GM12878 (cell line): ENCODE results near the gene MIEF1. TPM values are rescaled to one million over a fixed set of nuclear protein-coding genes. Genes with fewer than 3 reads are reported as not detected.

ENCODE experiments used
- ATAC-seq: fragments of 200-7000 bp; cut with Tn5 transposase; 3 replicates; pipeline ENCODE4 v1.9.1; 2020; ENCODE audit warnings: mild to moderate bottlenecking, moderate library complexity
- BruUV-seq: library from RNA; stranded (reverse); fragments of 400-500 nt; replicated peaks from 2 replicates; lab custom pipeline; 2021; lab: Mats Ljungman, UMichigan
- CTCF ChIA-PET: fragments of 300-600 bp; sonication (Branson Sonifier 250); formaldehyde crosslinking; extraction: SDS; loops from one replicate; lab custom pipeline; 2021; ENCODE audit warnings: inconsistent platforms; lab: Yijun Ruan, JAX
- POLR2A ChIA-PET: fragments of 350-600 bp; formaldehyde crosslinking; extraction: SDS; loops from one replicate; lab custom pipeline; 2021; ENCODE audit warnings: inconsistent platforms; lab: Charles Lee
- RAD21 ChIA-PET: fragments of 300-600 bp; sonication (Branson Sonifier 250); formaldehyde crosslinking; loops from one replicate; lab custom pipeline; 2023; ENCODE audit warnings: antibody characterized with exemption; ENCODE audit not compliant: unreplicated experiment; lab: Charles Lee
- SMC1A ChIA-PET: fragments of 300-600 bp; sonication (Branson Sonifier 250); formaldehyde crosslinking; loops from one replicate; lab custom pipeline; 2023; ENCODE audit not compliant: unreplicated experiment, uncharacterized antibody; lab: Charles Lee
- DNase-seq: peaks from one replicate; pipeline ENCODE4 v3.0.0-alpha.2; 2011; ENCODE audit warnings: low read depth, low spot score
- FAIRE-seq: peaks from 3 replicates; lab custom pipeline; 2011; peaks lifted over from hg19 to GRCh38; lab: Jason Lieb, UNC
- H2AFZ ChIP-seq: 2 replicates; pipeline ENCODE4 v1.6.0; 2011; ENCODE audit warnings: low read depth, low read length, control low read depth; ENCODE audit not compliant: control insufficient read depth
- H3K27ac ChIP-seq: 2 replicates; pipeline ENCODE4 v1.5.1; 2011; ENCODE audit warnings: control low read depth; ENCODE audit not compliant: control insufficient read depth, insufficient read depth
- H3K27me3 ChIP-seq, 2 experiments: replicated peaks in 1 of 2; 2 replicates each; pipeline versions ENCODE4 v1.6.0 to v1.6.1; 2011; ENCODE audit warnings: low read length in 1 of 2; ENCODE audit not compliant: control insufficient read depth in 2 of 2, insufficient read depth in 2 of 2
- H3K36me3 ChIP-seq, 2 experiments: 2 replicates each; pipeline ENCODE4 v1.5.1; 2011; ENCODE audit warnings: low read length in 1 of 2; ENCODE audit not compliant: control insufficient read depth in 2 of 2, insufficient read depth in 2 of 2
- H3K4me1 ChIP-seq: 2 replicates; pipeline ENCODE4 v1.6.1; 2011; ENCODE audit warnings: mild to moderate bottlenecking, low read length, moderate library complexity, mixed read lengths; ENCODE audit not compliant: control insufficient read depth, insufficient read depth
- H3K4me2 ChIP-seq: 2 replicates; pipeline ENCODE4 v1.6.0; 2011; ENCODE audit warnings: control low read depth; ENCODE audit not compliant: control insufficient read depth, insufficient read depth
- H3K4me3 ChIP-seq: fragments of 200-600 bp; sonication (generic); 2 replicates; pipeline ENCODE4 v1.5.1; 2016
- H3K79me2 ChIP-seq: 2 replicates; pipeline ENCODE4 v1.6.0; 2011; ENCODE audit warnings: low read length; ENCODE audit not compliant: control insufficient read depth, insufficient read depth
- H3K9ac ChIP-seq: 2 replicates; pipeline ENCODE4 v1.8.0; 2011; ENCODE audit warnings: low read length, control low read depth, mixed read lengths; ENCODE audit not compliant: control insufficient read depth, insufficient read depth
- H3K9me3 ChIP-seq: replicated peaks from 3 replicates; pipeline ENCODE4 v1.5.1; 2011; ENCODE audit warnings: mild to moderate bottlenecking, low read length; ENCODE audit not compliant: control insufficient read depth, insufficient read depth
- H4K20me1 ChIP-seq: 2 replicates; pipeline ENCODE4 v1.6.0; 2011; ENCODE audit not compliant: control insufficient read depth, insufficient read depth
- CHD2 ChIP-seq: IDR thresholded peaks from 2 replicates; pipeline ENCODE4 v1.6.1; 2011; ENCODE audit warnings: low read depth, low read length, improper control_type of control experiment, borderline replicate concordance
- HSF1 ChIP-seq: fragments of 150-350 bp; IDR thresholded peaks from 2 replicates; pipeline ENCODE4 v1.6.1; 2014; ENCODE audit warnings: mild to moderate bottlenecking, low read depth, low read length
- NFYB ChIP-seq: IDR thresholded peaks from 2 replicates; pipeline ENCODE4 v1.6.1; 2011; ENCODE audit warnings: low read depth, mild to moderate bottlenecking, low read length, improper control_type of control experiment, moderate library complexity; ENCODE audit not compliant: insufficient read depth
- POU2F2 ChIP-seq: IDR thresholded peaks from 3 replicates; pipeline ENCODE4 v1.6.1; 2011; ENCODE audit warnings: low read depth, mild to moderate bottlenecking, low read length, borderline replicate concordance
- WGBS: methylation state at CpG from one replicate; pipeline ENCODE4 v1.1.6; 2016; ENCODE audit warnings: low lambda C conversion rate; ENCODE audit not compliant: insufficient replicate concordance, insufficient coverage; ENCODE audit errors: missing lambda C conversion rate; 5-methylcytosine and 5-hydroxymethylcytosine counted together
- in situ Hi-C: fragments of 300-500 bp; cut with MboI; formaldehyde crosslinking; loops from 9 replicates; pipeline ENCODE4 v1.14.3; 2018; ENCODE audit warnings: mixed read lengths
- intact Hi-C: fragments of 100-400 bp; cut with micrococcal nuclease; formaldehyde crosslinking; loops from one replicate; pipeline ENCODE4 v1.14.2; 2022; ENCODE audit not compliant: unreplicated experiment
- polyA plus RNA-seq, 11 experiments: library from polyadenylated mRNA; depleted of rRNA in 4 of 11; unstranded in 6 of 11; stranded (reverse) in 5 of 11; fragments of >200 nt; fragmentation: Nextera tagmentation in 4 of 11; fragmentation: Illumina TruSeq in 1 of 11; extraction: Ambion mirVana in 4 of 11; extraction: Trizol in 1 of 11; gene quantifications; 1 replicate in 1 of 11; 2 replicates in 10 of 11; pipeline versions ENCODE4 v1.2.1 to v1.2.3, GENCODE V29; 2011 to 2016; ENCODE audit warnings: inconsistent platforms in 2 of 11, missing spikeins in 2 of 11, low read depth in 1 of 11
- total RNA-seq, 4 experiments: library from RNA; depleted of rRNA in 3 of 4; stranded (reverse); fragments of >200 nt in 3 of 4; fragmentation: Illumina TruSeq in 1 of 4; extraction: Trizol in 1 of 4; gene quantifications; 2 replicates each; pipeline versions ENCODE4 v1.2.1 to v1.2.3, GENCODE V29; 2013 to 2021

The MIEF1 gene
- total and polyA plus RNA-seq, 10 of the 15 experiments (the other 5 are each of a cell fraction or from before 2014, with no cell fraction given) = 12.4 to 52.3 (median 29.3) TPM

- Histone ChIP-seq H3K9me3 (no peaks in the 10 kb centered on the region), H2AFZ (no peak overlapping the region), H3K27me3 (no peaks in the 10 kb centered on the region), H3K36me3 (peaks cover 3 to 15% of the 10 kb centered on the region in 2 experiments; a peak in 2 of 4 replicates), H3K4me3 (peak overlapping the region; percentile 60), H3K9ac (peak overlapping the region; percentile 57; the same call in 1 of the 2 replicates), H3K79me2 (peaks cover 80% of the 10 kb centered on the region), H3K4me1 (peaks cover 78% of the 10 kb centered on the region), H4K20me1 (no peaks in the 10 kb centered on the region; the same call in 1 of the 2 replicates), H3K27ac (peak overlapping the region; percentile 62), H3K4me2 (peak overlapping the region; percentile 97)
- no TSS peak for BruUV-seq
- 23% methylated on average over 17 of the region's 17 CpGs for WGBS
- DNase-seq (no peak), FAIRE-seq (peak; percentile 88), ATAC-seq (no peak)
- in situ Hi-C loops (no loop called here), intact Hi-C loops (no loop called here)
- RAD21 ChIA-PET = interaction anchor here (0.6 to 0.9 kb wide), 2 partner anchors 14 to 52 kb away, joined by 3 read pairs; partner anchors contain the start of gene ATF4
- SMC1A ChIA-PET = interaction anchor here (0.6 to 2.3 kb wide), 6 partner anchors 21 to 201 kb away, joined by 3 to 7 read pairs (median 4); no protein-coding TSS in a partner anchor
- no peak for TF ChIP-seq POU2F2
- no peak for TF ChIP-seq HSF1
- no peak for TF ChIP-seq CHD2
- TF ChIP-seq NFYB = no peak
- POLR2A ChIA-PET = interaction anchor here (0.6 to 1.6 kb wide), 5 partner anchors 9 to 30 kb away, joined by 3 to 7 read pairs (median 4); no protein-coding TSS in a partner anchor
- CTCF ChIA-PET = interaction anchor here (0.7 to 3.0 kb wide), 10 partner anchors 15 to 61 kb away, joined by 3 to 16 read pairs (median 4); partner anchors contain the start of gene MIEF1
These were observed 34.6 kb upstream of the MIEF1 start for GRCh38 chr22:39467390-39467895.
